ENCODE measurements around the gene PPP1R36. TPM values are rescaled to one million over a fixed set of nuclear protein-coding genes. Genes with fewer than 3 reads are reported as not detected.

PPP1R36 gene
- total and polyA plus RNA-seq, 12 donors: 0.27 to 2.2 (median 0.93) TPM

DNA sequence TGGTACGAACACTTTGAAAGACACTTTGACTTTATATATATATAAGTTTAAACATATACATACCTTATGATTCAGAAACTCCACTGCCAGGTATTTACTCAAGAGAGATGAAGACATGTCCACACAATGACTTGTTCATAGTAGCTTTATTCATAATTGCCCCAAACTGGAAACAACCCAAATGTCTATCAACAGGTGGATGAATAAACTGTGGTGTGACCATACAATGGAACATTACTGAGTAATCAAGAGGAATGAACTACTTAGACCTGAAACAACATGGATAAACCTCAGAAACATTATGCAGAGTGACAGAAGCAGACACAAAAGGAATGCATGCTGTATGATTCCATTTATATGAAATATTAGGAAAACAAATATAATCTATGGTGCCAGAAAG, 71.1 kb downstream of the PPP1R36 start:
- no peaks in the 10 kb centered on the region for H3K27me3 ChIP-seq
- H3K27ac ChIP-seq: no peak overlapping the region
- no peaks in the 10 kb centered on the region for H3K9me3 ChIP-seq (replicated peaks in 1 of 3)
- no peaks in the 10 kb centered on the region for H3K36me3 ChIP-seq (replicated peaks in 1 of 2)
- TF ChIP-seq, protein P1, sequence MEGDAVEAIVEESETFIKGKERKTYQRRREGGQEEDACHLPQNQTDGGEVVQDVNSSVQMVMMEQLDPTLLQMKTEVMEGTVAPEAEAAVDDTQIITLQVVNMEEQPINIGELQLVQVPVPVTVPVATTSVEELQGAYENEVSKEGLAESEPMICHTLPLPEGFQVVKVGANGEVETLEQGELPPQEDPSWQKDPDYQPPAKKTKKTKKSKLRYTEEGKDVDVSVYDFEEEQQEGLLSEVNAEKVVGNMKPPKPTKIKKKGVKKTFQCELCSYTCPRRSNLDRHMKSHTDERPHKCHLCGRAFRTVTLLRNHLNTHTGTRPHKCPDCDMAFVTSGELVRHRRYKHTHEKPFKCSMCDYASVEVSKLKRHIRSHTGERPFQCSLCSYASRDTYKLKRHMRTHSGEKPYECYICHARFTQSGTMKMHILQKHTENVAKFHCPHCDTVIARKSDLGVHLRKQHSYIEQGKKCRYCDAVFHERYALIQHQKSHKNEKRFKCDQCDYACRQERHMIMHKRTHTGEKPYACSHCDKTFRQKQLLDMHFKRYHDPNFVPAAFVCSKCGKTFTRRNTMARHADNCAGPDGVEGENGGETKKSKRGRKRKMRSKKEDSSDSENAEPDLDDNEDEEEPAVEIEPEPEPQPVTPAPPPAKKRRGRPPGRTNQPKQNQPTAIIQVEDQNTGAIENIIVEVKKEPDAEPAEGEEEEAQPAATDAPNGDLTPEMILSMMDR (IDR thresholded peaks at IDR 0.05): no peak
- TF ChIP-seq POLR2A (IDR thresholded peaks at IDR 0.05): no peak
- WGBS, 4 donors: 80 to 100% (median 95%) methylated on average over 1 of the region's 1 CpG
- no peak for DNase-seq
- H3K4me1 ChIP-seq (replicated peaks in 1 of 2): no peaks in the 10 kb centered on the region
- intact Hi-C loops (cut with DNase I): no loop called here
- H3K4me3 ChIP-seq: no peak overlapping the region

GRCh38 chr14:64623554-64624165, 73.9 kb downstream of the PPP1R36 start:
- Histone ChIP-seq H3K27ac (no peak overlapping the region), H3K4me1 (replicated peaks in 1 of 2) (no peaks in the 10 kb centered on the region), H3K9me3 (replicated peaks in 1 of 3) (no peaks in the 10 kb centered on the region), H3K36me3 (replicated peaks in 1 of 2) (no peaks in the 10 kb centered on the region), H3K4me3 (no peak overlapping the region), H3K27me3 (no peaks in the 10 kb centered on the region)
- no peak for DNase-seq
- TF ChIP-seq POLR2A (IDR thresholded peaks at IDR 0.05): no peak
- TF ChIP-seq, protein P1 (IDR thresholded peaks at IDR 0.05): no peak
- intact Hi-C loops (cut with DNase I): no loop called here
- WGBS, 4 donors: 87 to 94% (median 90%) methylated on average over 7 of the region's 7 CpGs

DNA sequence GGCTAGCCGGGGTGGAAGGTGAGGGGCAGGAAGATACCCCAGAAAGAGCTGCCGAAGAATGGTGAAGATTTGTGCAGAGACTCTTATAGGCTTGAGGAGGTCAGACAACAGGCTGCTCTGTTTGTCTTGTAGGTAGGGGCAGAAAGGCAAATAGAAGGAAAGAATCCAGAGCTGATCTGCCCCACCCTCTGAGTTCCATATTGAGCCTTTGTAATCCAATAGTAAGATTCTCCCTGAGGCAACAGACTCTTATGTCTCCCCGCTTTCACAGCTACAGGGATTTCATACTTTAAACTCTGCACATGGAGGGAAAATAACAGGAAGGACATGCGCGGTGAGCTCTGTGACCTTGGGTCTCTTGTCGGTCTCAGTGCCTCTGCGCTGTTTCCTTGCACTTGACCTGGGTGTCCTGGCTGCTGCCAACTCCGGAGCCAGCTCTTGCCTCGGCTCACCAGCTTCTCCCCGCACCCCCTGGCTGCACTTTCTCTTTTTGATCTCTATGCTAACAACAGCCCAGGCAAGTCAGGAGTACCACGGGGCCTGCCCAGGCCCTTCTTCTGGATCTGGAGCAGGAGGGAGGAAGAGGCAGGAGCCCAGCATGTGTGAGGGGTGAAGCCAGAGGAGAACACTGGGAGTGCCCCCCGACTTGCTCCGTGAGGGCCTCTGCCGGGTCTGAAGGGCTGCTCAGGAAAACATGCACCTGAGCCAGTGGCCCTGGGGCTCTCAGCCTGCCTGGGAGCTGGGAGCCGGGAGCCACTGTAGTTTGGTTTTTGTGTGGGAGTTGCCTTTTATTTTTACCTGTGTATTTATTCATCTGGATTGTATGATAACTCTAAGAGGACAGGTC, 75.8 kb downstream of the PPP1R36 start:
- peak; percentile 47 to 86 (median 71) for DNase-seq
- 38 to 49% (median 49%) methylated on average over 13 to 15 of the region's 15 CpGs for WGBS, 4 donors
- H3K27me3 ChIP-seq: no peaks in the 10 kb centered on the region
- intact Hi-C loops (cut with DNase I): no loop called here
- no peak overlapping the region for H3K4me3 ChIP-seq
- no peaks in the 10 kb centered on the region for H3K36me3 ChIP-seq (replicated peaks in 1 of 2)
- H3K9me3 ChIP-seq (replicated peaks in 1 of 3): no peaks in the 10 kb centered on the region
- H3K27ac ChIP-seq: peak overlapping the region in 2 of 5 donors; percentile 44 to 53
- TF ChIP-seq, protein P1 (IDR thresholded peaks at IDR 0.05): peak in 1 of 6 experiments; percentile 5
- peak; percentile 9 to 37 for TF ChIP-seq POLR2A (IDR thresholded peaks at IDR 0.05)
- H3K4me1 ChIP-seq (replicated peaks in 1 of 2): no peaks in the 10 kb centered on the region

DNA sequence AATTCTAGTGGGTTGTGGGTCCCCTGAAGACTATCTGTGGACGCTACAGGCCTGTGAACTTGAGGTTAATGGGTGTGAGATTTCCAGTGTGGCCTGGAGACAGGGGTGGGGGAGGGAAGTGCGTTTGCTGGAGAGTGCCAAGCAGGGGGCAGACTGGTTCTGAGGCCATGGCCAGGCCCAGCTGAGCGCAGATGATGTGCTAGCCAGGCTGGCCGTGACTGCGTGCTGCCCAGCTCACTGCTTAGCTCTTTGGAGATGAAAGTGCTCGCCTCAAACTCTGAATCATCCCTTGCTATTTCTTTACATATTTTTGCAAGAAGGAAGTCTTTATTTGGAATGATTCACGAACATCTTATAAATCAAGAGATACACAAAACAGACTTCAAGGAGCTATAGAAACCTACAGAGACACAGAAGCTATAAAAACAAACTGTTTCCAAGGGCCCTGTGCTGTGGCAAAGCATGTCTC, 79.2 kb downstream of the PPP1R36 start:
- DNase-seq: peak in 2 of 7 donors; percentile 30 to 44
- no peaks in the 10 kb centered on the region for H3K27me3 ChIP-seq
- WGBS, 4 donors: 58 to 69% (median 64%) methylated on average over 7 of the region's 7 CpGs
- no peak overlapping the region for H3K4me3 ChIP-seq
- no peak overlapping the region for H3K27ac ChIP-seq
- intact Hi-C loops (cut with DNase I): no loop called here
- H3K4me1 ChIP-seq (replicated peaks in 1 of 2): no peaks in the 10 kb centered on the region
- H3K9me3 ChIP-seq (replicated peaks in 1 of 3): no peaks in the 10 kb centered on the region
- no peak for TF ChIP-seq POLR2A (IDR thresholded peaks at IDR 0.05)
- TF ChIP-seq, protein P1 (IDR thresholded peaks at IDR 0.05): no peak
- no peaks in the 10 kb centered on the region for H3K36me3 ChIP-seq (replicated peaks in 1 of 2)

Measured in adrenal gland (tissue), 12 donors.